ENCODE measurements around the gene GLB1L2. TPM values are rescaled to one million over a fixed set of nuclear protein-coding genes. Genes with fewer than 3 reads are reported as not detected.

GLB1L2 gene
- total and polyA plus RNA-seq, 2 donors = 1.5 to 8.1 TPM

GRCh38 chr11:134395002-134395401 lies 63.2 kb downstream of the GLB1L2 start:
- Histone ChIP-seq H3K27ac (ENCODE audit: low read depth) (no peak overlapping the region), H3K4me3 (ENCODE audit: low read depth, low read length) (no peak overlapping the region), H3K36me3 (ENCODE audit: insufficient read depth) (no peaks in the 10 kb centered on the region), H3K4me1 (ENCODE audit: insufficient read depth) (no peaks in the 10 kb centered on the region)
- DNase-seq (ENCODE audit: extremely low spot score) = no peak
- WGBS = 67% methylated on average over 12 of the region's 12 CpGs

GRCh38 chr11:134397304-134398078 lies 65.7 kb downstream of the GLB1L2 start:
- no peak overlapping the region for H3K27ac ChIP-seq (ENCODE audit: low read depth)
- H3K4me3 ChIP-seq (ENCODE audit: low read depth, low read length) = no peak overlapping the region
- H3K4me1 ChIP-seq (ENCODE audit: insufficient read depth) = no peaks in the 10 kb centered on the region
- DNase-seq (ENCODE audit: extremely low spot score) = no peak
- H3K36me3 ChIP-seq (ENCODE audit: insufficient read depth) = no peaks in the 10 kb centered on the region
- 86% methylated on average over 18 of the region's 18 CpGs for WGBS

GRCh38 chr11:134398079-134398444 lies 66.3 kb downstream of the GLB1L2 start:
- Histone ChIP-seq H3K36me3 (ENCODE audit: insufficient read depth) (no peaks in the 10 kb centered on the region), H3K4me1 (ENCODE audit: insufficient read depth) (no peaks in the 10 kb centered on the region), H3K27ac (ENCODE audit: low read depth) (no peak overlapping the region), H3K4me3 (ENCODE audit: low read depth, low read length) (no peak overlapping the region)
- no peak for DNase-seq (ENCODE audit: extremely low spot score)
- 75% methylated on average over 11 of the region's 11 CpGs for WGBS

GRCh38 chr11:134398644-134399292 lies 67.0 kb downstream of the GLB1L2 start:
- 61% methylated on average over 13 of the region's 13 CpGs for WGBS
- Histone ChIP-seq H3K27ac (ENCODE audit: low read depth) (no peak overlapping the region), H3K36me3 (ENCODE audit: insufficient read depth) (no peaks in the 10 kb centered on the region), H3K4me1 (ENCODE audit: insufficient read depth) (no peaks in the 10 kb centered on the region), H3K4me3 (ENCODE audit: low read depth, low read length) (no peak overlapping the region)
- no peak for DNase-seq (ENCODE audit: extremely low spot score)

- H3K36me3 ChIP-seq (ENCODE audit: insufficient read depth) = no peaks in the 10 kb centered on the region
- DNase-seq (ENCODE audit: extremely low spot score) = no peak
- 82% methylated on average over 8 of the region's 8 CpGs for WGBS
- no peak overlapping the region for H3K27ac ChIP-seq (ENCODE audit: low read depth)
- H3K4me1 ChIP-seq (ENCODE audit: insufficient read depth) = no peaks in the 10 kb centered on the region
- H3K4me3 ChIP-seq (ENCODE audit: low read depth, low read length) = no peak overlapping the region
Measured at GRCh38 chr11:134399293-134399654, 67.5 kb downstream of the GLB1L2 start.

GRCh38 chr11:134399996-134400395 lies 68.2 kb downstream of the GLB1L2 start:
- Histone ChIP-seq H3K4me1 (ENCODE audit: insufficient read depth) (no peaks in the 10 kb centered on the region), H3K27ac (ENCODE audit: low read depth) (no peak overlapping the region), H3K36me3 (ENCODE audit: insufficient read depth) (no peaks in the 10 kb centered on the region), H3K4me3 (ENCODE audit: low read depth, low read length) (no peak overlapping the region)
- WGBS = 77% methylated on average over 7 of the region's 7 CpGs
- DNase-seq (ENCODE audit: extremely low spot score) = no peak

GRCh38 chr11:134401825-134402809 lies 70.3 kb downstream of the GLB1L2 start:
- H3K4me1 ChIP-seq (ENCODE audit: insufficient read depth) = no peaks in the 10 kb centered on the region
- no peak for DNase-seq (ENCODE audit: extremely low spot score)
- no peaks in the 10 kb centered on the region for H3K36me3 ChIP-seq (ENCODE audit: insufficient read depth)
- H3K4me3 ChIP-seq (ENCODE audit: low read depth, low read length) = no peak overlapping the region
- WGBS = 59% methylated on average over 19 of the region's 19 CpGs
- no peak overlapping the region for H3K27ac ChIP-seq (ENCODE audit: low read depth)

- WGBS = 86% methylated on average over 12 of the region's 12 CpGs
- H3K4me3 ChIP-seq (ENCODE audit: low read depth, low read length) = no peak overlapping the region
- no peak overlapping the region for H3K27ac ChIP-seq (ENCODE audit: low read depth)
- no peaks in the 10 kb centered on the region for H3K4me1 ChIP-seq (ENCODE audit: insufficient read depth)
- no peak for DNase-seq (ENCODE audit: extremely low spot score)
- H3K36me3 ChIP-seq (ENCODE audit: insufficient read depth) = no peaks in the 10 kb centered on the region
Measured at GRCh38 chr11:134402910-134403309, 71.1 kb downstream of the GLB1L2 start.

GRCh38 chr11:134404575-134405341 lies 73.0 kb downstream of the GLB1L2 start:
- no peak for DNase-seq (ENCODE audit: extremely low spot score)
- Histone ChIP-seq H3K36me3 (ENCODE audit: insufficient read depth) (no peaks in the 10 kb centered on the region), H3K4me3 (ENCODE audit: low read depth, low read length) (no peak overlapping the region), H3K4me1 (ENCODE audit: insufficient read depth) (no peaks in the 10 kb centered on the region), H3K27ac (ENCODE audit: low read depth) (no peak overlapping the region)
- 89% methylated on average over 30 of the region's 30 CpGs for WGBS

- Histone ChIP-seq H3K4me1 (ENCODE audit: insufficient read depth) (no peaks in the 10 kb centered on the region), H3K27ac (ENCODE audit: low read depth) (no peak overlapping the region), H3K36me3 (ENCODE audit: insufficient read depth) (no peaks in the 10 kb centered on the region), H3K4me3 (ENCODE audit: low read depth, low read length) (no peak overlapping the region)
- no peak for DNase-seq (ENCODE audit: extremely low spot score)
- WGBS = 88% methylated on average over 8 of the region's 8 CpGs
Measured at GRCh38 chr11:134405436-134405835, 73.6 kb downstream of the GLB1L2 start.

- no peak overlapping the region for H3K27ac ChIP-seq (ENCODE audit: low read depth)
- 69% methylated on average over 9 of the region's 9 CpGs for WGBS
- H3K4me1 ChIP-seq (ENCODE audit: insufficient read depth) = no peaks in the 10 kb centered on the region
- DNase-seq (ENCODE audit: extremely low spot score) = no peak
- no peak overlapping the region for H3K4me3 ChIP-seq (ENCODE audit: low read depth, low read length)
- no peaks in the 10 kb centered on the region for H3K36me3 ChIP-seq (ENCODE audit: insufficient read depth)
Measured at GRCh38 chr11:134405841-134406240, 74.1 kb downstream of the GLB1L2 start.

- WGBS = 80% methylated on average over 11 of the region's 11 CpGs
- no peak for DNase-seq (ENCODE audit: extremely low spot score)
- Histone ChIP-seq H3K4me1 (ENCODE audit: insufficient read depth) (no peaks in the 10 kb centered on the region), H3K27ac (ENCODE audit: low read depth) (no peak overlapping the region), H3K4me3 (ENCODE audit: low read depth, low read length) (no peak overlapping the region), H3K36me3 (ENCODE audit: insufficient read depth) (no peaks in the 10 kb centered on the region)
Measured at GRCh38 chr11:134406264-134407185, 74.7 kb downstream of the GLB1L2 start.

Data from urinary bladder (tissue), 4 donors.